GM12878 (cell line): ENCODE measurements around the gene SEMA5B. TPM values are rescaled to one million over a fixed set of nuclear protein-coding genes. Genes with fewer than 3 reads are reported as not detected.

Source experiments
- ATAC-seq: fragments of 200-7000 bp; cut with Tn5 transposase; 3 replicates; pipeline ENCODE4 v1.9.1; 2020; ENCODE audit warnings: mild to moderate bottlenecking, moderate library complexity
- BruUV-seq: library from RNA; stranded (reverse); fragments of 400-500 nt; replicated peaks from 2 replicates; lab custom pipeline; 2021; lab: Mats Ljungman, UMichigan
- CTCF ChIA-PET: fragments of 300-600 bp; sonication (Branson Sonifier 250); formaldehyde crosslinking; extraction: SDS; loops from one replicate; lab custom pipeline; 2021; ENCODE audit warnings: inconsistent platforms; lab: Yijun Ruan, JAX
- POLR2A ChIA-PET: fragments of 350-600 bp; formaldehyde crosslinking; extraction: SDS; loops from one replicate; lab custom pipeline; 2021; ENCODE audit warnings: inconsistent platforms; lab: Charles Lee
- RAD21 ChIA-PET: fragments of 300-600 bp; sonication (Branson Sonifier 250); formaldehyde crosslinking; loops from one replicate; lab custom pipeline; 2023; ENCODE audit warnings: antibody characterized with exemption; ENCODE audit not compliant: unreplicated experiment; lab: Charles Lee
- SMC1A ChIA-PET: fragments of 300-600 bp; sonication (Branson Sonifier 250); formaldehyde crosslinking; loops from one replicate; lab custom pipeline; 2023; ENCODE audit not compliant: unreplicated experiment, uncharacterized antibody; lab: Charles Lee
- DNase-seq: peaks from one replicate; pipeline ENCODE4 v3.0.0-alpha.2; 2011; ENCODE audit warnings: low read depth, low spot score
- FAIRE-seq: peaks from 3 replicates; lab custom pipeline; 2011; peaks lifted over from hg19 to GRCh38; lab: Jason Lieb, UNC
- H2AFZ ChIP-seq: 2 replicates; pipeline ENCODE4 v1.6.0; 2011; ENCODE audit warnings: low read depth, low read length, control low read depth; ENCODE audit not compliant: control insufficient read depth
- H3K27ac ChIP-seq: 2 replicates; pipeline ENCODE4 v1.5.1; 2011; ENCODE audit warnings: control low read depth; ENCODE audit not compliant: control insufficient read depth, insufficient read depth
- H3K27me3 ChIP-seq, 2 experiments: replicated peaks in 1 of 2; 2 replicates each; pipeline versions ENCODE4 v1.6.0 to v1.6.1; 2011; ENCODE audit warnings: low read length in 1 of 2; ENCODE audit not compliant: control insufficient read depth in 2 of 2, insufficient read depth in 2 of 2
- H3K36me3 ChIP-seq, 2 experiments: 2 replicates each; pipeline ENCODE4 v1.5.1; 2011; ENCODE audit warnings: low read length in 1 of 2; ENCODE audit not compliant: control insufficient read depth in 2 of 2, insufficient read depth in 2 of 2
- H3K4me1 ChIP-seq: 2 replicates; pipeline ENCODE4 v1.6.1; 2011; ENCODE audit warnings: mild to moderate bottlenecking, low read length, moderate library complexity, mixed read lengths; ENCODE audit not compliant: control insufficient read depth, insufficient read depth
- H3K4me2 ChIP-seq: 2 replicates; pipeline ENCODE4 v1.6.0; 2011; ENCODE audit warnings: control low read depth; ENCODE audit not compliant: control insufficient read depth, insufficient read depth
- H3K4me3 ChIP-seq: fragments of 200-600 bp; sonication (generic); 2 replicates; pipeline ENCODE4 v1.5.1; 2016
- H3K79me2 ChIP-seq: 2 replicates; pipeline ENCODE4 v1.6.0; 2011; ENCODE audit warnings: low read length; ENCODE audit not compliant: control insufficient read depth, insufficient read depth
- H3K9ac ChIP-seq: 2 replicates; pipeline ENCODE4 v1.8.0; 2011; ENCODE audit warnings: low read length, control low read depth, mixed read lengths; ENCODE audit not compliant: control insufficient read depth, insufficient read depth
- H3K9me3 ChIP-seq: replicated peaks from 3 replicates; pipeline ENCODE4 v1.5.1; 2011; ENCODE audit warnings: mild to moderate bottlenecking, low read length; ENCODE audit not compliant: control insufficient read depth, insufficient read depth
- H4K20me1 ChIP-seq: 2 replicates; pipeline ENCODE4 v1.6.0; 2011; ENCODE audit not compliant: control insufficient read depth, insufficient read depth
- ASH2L ChIP-seq: fragments of 300-600, 200-600 bp; sonication (generic); IDR thresholded peaks from 2 replicates; pipeline ENCODE4 v1.6.1; 2017; ENCODE audit warnings: low read depth, mild to moderate bottlenecking, borderline replicate concordance
- CBFB ChIP-seq: IDR thresholded peaks from 2 replicates; pipeline ENCODE4 v1.6.1; 2016; ENCODE audit warnings: antibody characterized with exemption, low read depth
- WGBS: methylation state at CpG from one replicate; pipeline ENCODE4 v1.1.6; 2016; ENCODE audit warnings: low lambda C conversion rate; ENCODE audit not compliant: insufficient replicate concordance, insufficient coverage; ENCODE audit errors: missing lambda C conversion rate; 5-methylcytosine and 5-hydroxymethylcytosine counted together
- in situ Hi-C: fragments of 300-500 bp; cut with MboI; formaldehyde crosslinking; loops from 9 replicates; pipeline ENCODE4 v1.14.3; 2018; ENCODE audit warnings: mixed read lengths
- intact Hi-C: fragments of 100-400 bp; cut with micrococcal nuclease; formaldehyde crosslinking; loops from one replicate; pipeline ENCODE4 v1.14.2; 2022; ENCODE audit not compliant: unreplicated experiment
- polyA plus RNA-seq, 11 experiments: library from polyadenylated mRNA; depleted of rRNA in 4 of 11; unstranded in 6 of 11; stranded (reverse) in 5 of 11; fragments of >200 nt; fragmentation: Nextera tagmentation in 4 of 11; fragmentation: Illumina TruSeq in 1 of 11; extraction: Ambion mirVana in 4 of 11; extraction: Trizol in 1 of 11; gene quantifications; 1 replicate in 1 of 11; 2 replicates in 10 of 11; pipeline versions ENCODE4 v1.2.1 to v1.2.3, GENCODE V29; 2011 to 2016; ENCODE audit warnings: inconsistent platforms in 2 of 11, missing spikeins in 2 of 11, low read depth in 1 of 11
- total RNA-seq, 4 experiments: library from RNA; depleted of rRNA in 3 of 4; stranded (reverse); fragments of >200 nt in 3 of 4; fragmentation: Illumina TruSeq in 1 of 4; extraction: Trizol in 1 of 4; gene quantifications; 2 replicates each; pipeline versions ENCODE4 v1.2.1 to v1.2.3, GENCODE V29; 2013 to 2021
- TF ChIP-seq, protein P1 (sequence below): fragments of 450-650 bp; IDR thresholded peaks from 2 replicates; pipeline ENCODE4 v1.6.1; 2017; ENCODE audit warnings: low read depth, mild to moderate bottlenecking, moderate library complexity
- TF ChIP-seq, protein P2 (sequence below): IDR thresholded peaks from 2 replicates; pipeline ENCODE4 v1.6.1; 2012; ENCODE audit warnings: mild to moderate bottlenecking, low read depth, low read length

Gene SEMA5B
- total and polyA plus RNA-seq, 10 of the 15 experiments (the other 5 are each of a cell fraction or from before 2014, with no cell fraction given), result 0.05 TPM; not detected in 9

- ChIA-PET POLR2A (no interaction called here), RAD21 (interaction anchor here (0.7 kb wide), 1 partner anchor 774 kb away, joined by 3 read pairs; no protein-coding TSS in a partner anchor)
- no peak overlapping the region for H3K4me2 ChIP-seq
- no peak for DNase-seq
- TF ChIP-seq ASH2L, result no peak
- TF ChIP-seq, protein P1, sequence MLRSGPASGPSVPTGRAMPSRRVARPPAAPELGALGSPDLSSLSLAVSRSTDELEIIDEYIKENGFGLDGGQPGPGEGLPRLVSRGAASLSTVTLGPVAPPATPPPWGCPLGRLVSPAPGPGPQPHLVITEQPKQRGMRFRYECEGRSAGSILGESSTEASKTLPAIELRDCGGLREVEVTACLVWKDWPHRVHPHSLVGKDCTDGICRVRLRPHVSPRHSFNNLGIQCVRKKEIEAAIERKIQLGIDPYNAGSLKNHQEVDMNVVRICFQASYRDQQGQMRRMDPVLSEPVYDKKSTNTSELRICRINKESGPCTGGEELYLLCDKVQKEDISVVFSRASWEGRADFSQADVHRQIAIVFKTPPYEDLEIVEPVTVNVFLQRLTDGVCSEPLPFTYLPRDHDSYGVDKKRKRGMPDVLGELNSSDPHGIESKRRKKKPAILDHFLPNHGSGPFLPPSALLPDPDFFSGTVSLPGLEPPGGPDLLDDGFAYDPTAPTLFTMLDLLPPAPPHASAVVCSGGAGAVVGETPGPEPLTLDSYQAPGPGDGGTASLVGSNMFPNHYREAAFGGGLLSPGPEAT, result no peak
- TF ChIP-seq, protein P2, sequence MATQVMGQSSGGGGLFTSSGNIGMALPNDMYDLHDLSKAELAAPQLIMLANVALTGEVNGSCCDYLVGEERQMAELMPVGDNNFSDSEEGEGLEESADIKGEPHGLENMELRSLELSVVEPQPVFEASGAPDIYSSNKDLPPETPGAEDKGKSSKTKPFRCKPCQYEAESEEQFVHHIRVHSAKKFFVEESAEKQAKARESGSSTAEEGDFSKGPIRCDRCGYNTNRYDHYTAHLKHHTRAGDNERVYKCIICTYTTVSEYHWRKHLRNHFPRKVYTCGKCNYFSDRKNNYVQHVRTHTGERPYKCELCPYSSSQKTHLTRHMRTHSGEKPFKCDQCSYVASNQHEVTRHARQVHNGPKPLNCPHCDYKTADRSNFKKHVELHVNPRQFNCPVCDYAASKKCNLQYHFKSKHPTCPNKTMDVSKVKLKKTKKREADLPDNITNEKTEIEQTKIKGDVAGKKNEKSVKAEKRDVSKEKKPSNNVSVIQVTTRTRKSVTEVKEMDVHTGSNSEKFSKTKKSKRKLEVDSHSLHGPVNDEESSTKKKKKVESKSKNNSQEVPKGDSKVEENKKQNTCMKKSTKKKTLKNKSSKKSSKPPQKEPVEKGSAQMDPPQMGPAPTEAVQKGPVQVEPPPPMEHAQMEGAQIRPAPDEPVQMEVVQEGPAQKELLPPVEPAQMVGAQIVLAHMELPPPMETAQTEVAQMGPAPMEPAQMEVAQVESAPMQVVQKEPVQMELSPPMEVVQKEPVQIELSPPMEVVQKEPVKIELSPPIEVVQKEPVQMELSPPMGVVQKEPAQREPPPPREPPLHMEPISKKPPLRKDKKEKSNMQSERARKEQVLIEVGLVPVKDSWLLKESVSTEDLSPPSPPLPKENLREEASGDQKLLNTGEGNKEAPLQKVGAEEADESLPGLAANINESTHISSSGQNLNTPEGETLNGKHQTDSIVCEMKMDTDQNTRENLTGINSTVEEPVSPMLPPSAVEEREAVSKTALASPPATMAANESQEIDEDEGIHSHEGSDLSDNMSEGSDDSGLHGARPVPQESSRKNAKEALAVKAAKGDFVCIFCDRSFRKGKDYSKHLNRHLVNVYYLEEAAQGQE, result peak; percentile 73; the same call in 1 of the 2 replicates
- TF ChIP-seq CBFB, result no peak
- TF ChIP-seq, all 136 proteins: peak for 1
- WGBS, result 8% methylated on average over 4 of the region's 5 CpGs
- Histone ChIP-seq H3K4me3 (no peak overlapping the region), H3K9ac (no peak overlapping the region), H3K27ac (no peak overlapping the region), H2AFZ (no peak overlapping the region), H4K20me1 (no peaks in the 10 kb centered on the region), H3K36me3 (no peaks in the 10 kb centered on the region), H3K79me2 (no peaks in the 10 kb centered on the region), H3K9me3 (no peaks in the 10 kb centered on the region), H3K4me1 (peaks cover 2% of the 10 kb centered on the region; the same call in 1 of the 2 replicates), H3K27me3 (peaks cover 5 to 6% of the 10 kb centered on the region in 2 experiments; a peak in 3 of 4 replicates)
- ATAC-seq (no peak), FAIRE-seq (no peak)
- ChIA-PET SMC1A (no interaction called here), CTCF (no interaction called here)
- in situ Hi-C loops (no loop called here), intact Hi-C loops (no loop called here)
- BruUV-seq, result no TSS peak
Observed at GRCh38 chr3:122918576-122919290, 108.8 kb downstream of the SEMA5B start.
